Activated CD4-positive, alpha-beta T cell treated with anti-CD3 and anti-CD28 coated beads for 1 hour (primary cell): Measurements from ENCODE around the gene OPA3.
"Not testable (repeated sequence)": the region's sequence is repeated elsewhere in the genome, so short reads cannot be mapped to it uniquely, and the experiment has no call there.

Experiments
- DNase-seq: peaks from one replicate; pipeline ENCODE4 v3.0.0-alpha.2; 2020

OPA3 gene

DNA sequence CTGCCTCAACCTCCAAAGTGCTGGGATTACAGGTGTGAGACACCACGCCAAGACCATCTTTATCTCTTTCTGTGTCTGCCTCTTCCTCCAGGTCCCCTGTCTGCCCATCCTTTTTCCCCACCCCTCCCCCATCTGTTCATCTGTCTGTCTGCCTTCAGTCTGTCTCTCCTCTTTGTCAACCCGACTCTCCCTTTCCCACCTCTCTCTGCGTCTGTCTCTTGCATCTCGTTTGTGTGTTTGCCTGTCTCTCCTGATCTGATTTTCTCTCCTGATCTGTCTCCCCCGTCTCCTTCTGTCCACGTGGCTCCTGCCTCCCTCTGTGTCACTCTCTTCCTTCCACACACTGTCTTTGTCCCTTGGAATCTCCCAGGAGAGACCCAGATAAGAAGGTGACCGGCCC lies 67.4 kb downstream of the OPA3 start:
- no peak for DNase-seq

GRCh38 chr19:45515807-45516401 lies 68.7 kb downstream of the OPA3 start:
- no peak for DNase-seq

DNA sequence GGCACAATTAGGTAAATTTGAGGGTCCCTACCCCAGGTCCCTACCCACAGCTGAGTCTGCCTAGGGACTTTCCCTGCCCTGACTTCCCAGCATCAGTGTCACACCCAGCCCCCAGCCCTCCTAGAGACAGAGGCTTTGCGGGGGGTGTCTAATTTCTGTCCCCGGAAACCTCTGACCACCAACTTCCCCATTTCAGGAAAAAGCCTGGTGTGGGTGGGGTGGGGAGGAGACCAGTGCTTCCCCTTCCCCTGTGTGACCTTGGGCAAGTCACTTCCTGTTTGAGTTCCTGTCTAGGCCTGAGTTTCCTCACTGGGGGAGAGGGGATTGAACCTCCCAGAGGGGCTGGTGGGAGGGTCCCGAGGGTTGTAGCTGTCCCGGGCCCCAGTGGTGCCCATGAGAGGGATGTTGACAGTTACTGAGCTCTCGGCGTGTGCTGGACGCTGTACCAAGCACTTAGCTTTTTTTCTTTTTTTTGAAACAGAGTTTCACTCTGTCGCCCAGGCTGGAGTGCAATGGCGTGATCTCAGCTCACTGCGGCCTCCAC lies 69.4 kb downstream of the OPA3 start:
- no peak for DNase-seq

GRCh38 chr19:45514376-45515051 lies 70.1 kb downstream of the OPA3 start:
- DNase-seq = no peak

DNA sequence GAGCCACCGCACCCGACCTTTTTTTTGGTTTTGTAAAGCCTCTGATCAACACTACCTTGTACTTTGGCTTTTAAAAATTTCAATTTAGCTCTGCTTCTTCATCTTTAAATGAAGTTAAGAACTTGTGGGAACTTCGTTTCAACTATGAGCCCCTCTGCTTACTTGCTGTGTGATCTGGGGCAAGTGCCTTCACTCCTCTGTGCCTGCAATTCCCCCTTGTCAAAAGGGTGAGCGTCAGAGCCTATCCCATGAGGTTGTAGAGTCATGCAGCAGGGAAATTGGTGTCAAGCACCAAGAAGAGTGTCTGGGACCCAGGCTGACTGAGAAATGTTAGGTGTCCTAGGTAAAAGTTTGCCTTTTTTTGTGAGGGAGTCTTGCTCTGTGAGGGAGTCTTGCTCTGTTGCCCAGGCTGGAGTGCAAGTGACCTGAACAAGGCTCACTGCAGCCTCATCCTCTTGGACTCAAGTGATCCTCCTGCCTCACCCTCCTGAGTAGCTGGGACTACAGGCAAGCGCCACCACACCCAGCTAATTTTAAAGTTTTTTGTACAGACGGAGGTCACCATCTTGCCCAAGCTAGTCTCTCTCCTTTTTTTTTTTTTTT lies 71.6 kb downstream of the OPA3 start:
- no peak for DNase-seq

DNA sequence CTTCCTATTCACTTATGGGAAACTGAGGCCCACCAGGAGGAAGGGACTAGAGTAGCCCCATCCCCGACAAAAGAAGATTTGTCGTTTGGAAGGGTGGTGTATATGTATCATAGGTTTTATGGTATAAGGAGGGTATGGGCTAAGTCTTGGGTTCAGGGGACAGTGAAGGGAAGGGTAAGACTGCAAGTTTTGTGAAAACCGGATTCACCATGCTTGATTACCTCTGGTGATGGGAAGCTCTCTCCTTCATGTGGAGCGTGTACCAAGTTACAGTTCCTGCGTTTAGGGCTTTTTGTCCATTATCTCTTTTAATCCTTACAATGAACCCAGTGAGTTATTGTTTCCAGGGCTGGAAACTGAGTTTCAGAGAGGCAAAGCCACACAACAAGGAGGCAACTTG lies 73.5 kb downstream of the OPA3 start:
- no peak for DNase-seq

DNA sequence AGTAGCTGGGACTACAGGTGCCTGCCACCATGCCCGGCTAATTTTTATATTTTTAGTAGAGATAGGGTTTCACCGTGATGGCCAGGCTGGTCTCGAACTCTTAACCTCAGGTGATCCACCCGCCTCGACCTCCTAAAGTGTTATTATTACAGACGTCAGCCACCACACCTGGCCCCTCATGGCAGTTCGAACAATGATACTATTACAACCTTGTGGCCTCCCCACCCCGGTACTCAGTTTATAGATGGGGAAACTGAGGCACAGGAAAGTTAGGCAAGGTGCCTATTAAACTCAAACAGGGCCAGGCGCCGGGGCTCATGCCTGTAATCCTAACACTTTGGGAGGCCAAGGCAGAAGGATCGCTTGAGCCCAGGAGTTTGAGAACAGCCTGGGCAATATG lies 74.2 kb downstream of the OPA3 start:
- DNase-seq = not testable (repeated sequence)

DNA sequence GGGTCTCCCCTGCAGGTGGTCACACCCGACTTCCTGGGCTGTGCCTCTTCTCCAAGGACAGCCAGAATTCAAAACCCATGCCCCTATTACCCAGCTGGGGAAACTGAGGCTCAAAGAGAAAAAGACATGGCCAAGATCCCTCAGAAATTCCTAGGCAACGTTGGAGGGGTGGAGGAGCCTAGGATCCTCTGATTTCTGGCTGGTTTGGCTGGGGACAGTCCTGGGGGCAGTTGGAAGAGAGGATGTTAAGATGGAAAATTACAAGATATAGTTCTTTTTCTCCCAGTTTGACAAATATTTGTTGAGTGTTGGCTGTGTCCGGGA lies 74.9 kb downstream of the OPA3 start:
- DNase-seq = no peak

- no peak for DNase-seq
Measured at GRCh38 chr19:45508861-45509691, 75.5 kb downstream of the OPA3 start.

- DNase-seq = peak; percentile 29
Measured at GRCh38 chr19:45508417-45508860, 76.2 kb downstream of the OPA3 start.

DNA sequence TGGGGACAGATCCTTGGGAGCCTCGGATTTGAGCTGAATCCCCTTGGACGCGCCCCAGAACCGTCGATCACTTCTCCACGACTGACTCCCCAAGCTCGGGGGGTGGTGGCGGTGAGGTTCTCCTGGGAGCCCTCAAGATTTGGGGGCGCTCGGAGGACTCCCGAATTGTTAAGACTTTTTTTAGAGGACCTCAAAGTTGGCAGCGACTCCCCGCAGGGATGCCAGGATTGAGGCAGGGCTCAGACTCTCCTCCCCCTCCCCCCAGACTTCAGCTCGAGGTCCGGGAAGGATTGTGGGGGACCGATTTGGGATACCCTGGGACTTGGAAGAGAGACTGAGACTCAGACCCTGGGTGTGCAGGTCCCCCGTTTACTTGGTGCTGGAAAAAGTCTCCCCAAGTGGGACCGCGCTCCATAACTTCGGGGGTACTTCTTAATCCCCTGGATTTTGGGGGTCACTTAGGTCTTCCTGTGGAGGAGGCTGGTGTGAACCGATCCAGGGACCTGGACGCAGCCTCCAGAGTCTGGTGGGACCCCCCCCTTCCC lies 76.7 kb downstream of the OPA3 start:
- no peak for DNase-seq

DNA sequence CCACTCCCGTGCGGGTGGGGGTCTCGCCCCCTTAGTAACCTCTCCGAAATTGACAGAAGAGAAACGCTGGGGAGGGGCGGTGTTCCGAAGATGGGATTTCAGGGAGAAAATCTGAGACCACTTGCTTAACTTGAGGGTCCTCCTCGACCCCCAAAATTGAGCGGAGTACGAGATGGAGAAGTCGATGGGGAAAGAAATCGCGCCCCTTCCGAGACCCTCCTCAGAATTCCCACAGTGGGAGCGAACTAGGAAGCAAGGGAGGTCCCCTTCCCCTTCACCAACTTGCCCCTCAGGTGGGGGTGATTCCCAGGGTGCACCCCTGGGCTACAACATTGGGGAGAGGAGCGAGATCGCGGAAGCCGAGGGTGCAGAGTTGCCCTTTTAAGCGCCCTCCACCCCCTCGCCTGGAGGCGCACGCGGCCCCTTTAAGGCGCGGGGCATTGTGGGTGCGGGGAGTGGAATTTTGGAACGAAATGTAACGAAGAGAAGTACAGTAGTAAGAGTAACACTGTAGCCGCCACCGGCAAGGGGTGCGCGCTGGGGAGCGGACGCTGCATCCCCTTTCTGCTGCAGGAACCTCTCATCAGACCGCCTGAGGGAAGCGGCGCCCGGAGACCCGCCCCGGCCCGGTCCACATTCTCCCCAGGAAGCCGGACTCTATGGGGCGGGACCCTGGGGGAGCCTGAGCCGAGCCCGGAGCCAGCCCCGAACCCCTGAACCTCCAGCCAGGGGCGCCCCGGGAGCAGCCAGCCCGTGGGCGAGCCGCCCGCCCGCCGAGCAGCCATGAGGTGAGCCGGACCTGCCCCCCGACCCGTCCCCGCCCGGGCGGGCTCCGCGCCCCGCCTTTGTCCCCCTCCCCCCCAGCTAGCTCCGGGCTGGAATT lies 77.4 kb downstream of the OPA3 start, which contains the start of gene VASP:
Gene VASP, plus strand, starts transcription at position 491 of the 883 bp plus-strand sequence. Its CDS starts 293 bp downstream, at position 784.
- peak; percentile 88 for DNase-seq

DNA sequence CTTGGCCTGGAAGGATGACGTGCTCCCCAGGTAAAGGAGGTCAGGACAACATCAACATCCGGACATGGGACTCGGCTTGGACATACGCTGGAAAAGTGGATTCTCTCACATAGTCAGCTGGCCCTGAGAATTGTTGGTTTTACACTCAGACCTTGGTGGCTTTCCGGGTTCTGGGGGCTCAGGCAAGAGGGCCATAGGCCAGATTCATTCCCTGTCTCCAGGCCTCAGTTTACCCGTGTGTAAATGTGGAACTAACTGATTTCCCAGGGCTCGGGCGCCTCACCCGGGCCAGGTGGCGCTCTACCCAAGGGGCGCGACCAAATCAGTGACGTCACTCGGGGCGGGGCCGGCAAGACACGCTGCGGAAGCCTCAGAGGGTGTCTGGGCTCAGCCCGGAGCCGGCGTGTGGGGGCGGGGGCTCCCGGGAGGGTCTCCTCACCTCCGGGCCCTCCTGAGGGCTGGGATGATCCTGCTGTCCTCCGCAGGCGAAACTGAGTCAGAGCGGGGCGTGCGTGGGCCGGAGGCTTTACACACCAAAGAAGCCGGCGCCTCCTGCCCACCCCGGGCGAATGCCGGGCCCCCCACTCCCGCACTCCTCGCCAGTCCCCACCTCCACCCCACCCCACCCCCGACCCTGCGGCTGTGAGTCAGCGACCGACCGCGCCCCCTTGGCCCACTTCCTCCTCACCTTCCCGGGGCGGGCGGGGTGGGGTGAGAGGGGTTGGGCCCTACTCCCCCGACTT lies 78.2 kb downstream of the OPA3 start:
- peak; percentile 97 for DNase-seq

- no peak for DNase-seq
Measured at GRCh38 chr19:45505996-45506245, 78.7 kb downstream of the OPA3 start.

DNA sequence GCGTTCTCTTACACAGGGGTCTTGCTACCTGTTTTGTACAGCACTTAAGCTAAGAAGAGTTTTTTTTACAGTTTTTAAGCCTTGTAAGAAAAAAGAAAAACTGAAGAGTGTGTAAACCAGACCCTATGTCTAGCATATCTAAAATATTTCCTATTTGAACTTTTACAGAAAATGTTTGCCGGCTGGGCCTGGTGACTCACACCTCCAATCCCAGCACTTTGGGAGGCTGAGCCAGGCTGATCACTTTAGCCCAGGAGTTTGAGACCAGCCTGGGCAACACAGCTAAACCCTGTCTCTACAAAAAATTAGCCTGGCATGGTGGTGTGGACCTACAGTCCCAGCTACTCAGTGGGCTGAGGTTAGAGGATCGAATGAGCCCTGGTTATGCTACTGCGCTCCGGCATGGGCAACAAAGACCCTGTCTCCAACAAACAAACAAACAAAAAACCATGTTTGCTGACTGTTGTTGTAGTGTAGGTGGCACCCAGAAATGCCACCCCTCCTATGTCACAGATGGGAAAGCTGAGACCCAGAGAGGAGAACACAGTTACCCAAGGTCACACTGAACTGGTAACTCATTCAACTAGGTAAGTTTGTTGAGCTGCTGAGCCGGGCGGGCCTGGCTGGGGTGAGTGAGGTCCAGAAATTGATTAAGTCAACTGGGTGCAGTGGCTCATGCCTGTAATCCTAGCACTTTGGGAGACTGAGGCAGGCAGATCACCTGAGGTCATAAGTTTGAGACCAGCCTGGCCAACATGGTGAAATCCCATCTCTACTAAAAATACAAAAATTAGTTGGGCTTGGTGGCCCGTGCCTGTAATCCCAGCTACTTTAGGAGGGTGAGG lies 79.2 kb downstream of the OPA3 start:
- DNase-seq = no peak

DNA sequence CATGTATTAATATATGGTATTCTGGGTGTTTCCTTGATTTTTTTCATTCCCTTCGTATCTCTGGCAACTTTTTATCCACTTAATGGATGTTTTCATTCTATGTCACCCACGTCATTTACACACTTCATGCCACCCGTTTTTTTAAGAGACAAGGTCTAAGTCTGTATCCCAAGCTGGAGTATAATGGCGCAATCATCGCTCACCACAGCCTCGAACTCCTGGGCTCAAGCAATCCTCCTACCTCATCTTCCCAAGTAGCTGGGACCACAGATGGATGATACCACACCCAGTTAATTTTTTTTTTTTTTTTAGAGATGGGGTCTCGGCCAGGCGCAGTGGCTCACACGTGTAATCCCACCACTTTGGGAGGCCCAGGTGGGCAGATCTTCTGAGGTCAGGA lies 80.7 kb downstream of the OPA3 start:
- DNase-seq = no peak

GRCh38 chr19:45502111-45502510 lies 82.5 kb downstream of the OPA3 start:
- no peak for DNase-seq

GRCh38 chr19:45501730-45502014 lies 82.9 kb downstream of the OPA3 start:
- DNase-seq = no peak

- DNase-seq = no peak
Measured at GRCh38 chr19:45500918-45501729, 83.5 kb downstream of the OPA3 start.
